ENCODE data around the gene HDAC9. TPM values are rescaled to one million over a fixed set of nuclear protein-coding genes. Genes with fewer than 3 reads are reported as not detected.
"Not testable (repeated sequence)": the region's sequence is repeated elsewhere in the genome, so short reads cannot be mapped to it uniquely, and the experiment has no call there.

Gene HDAC9
- polyA plus RNA-seq, 3 donors: 41.7 to 51.2 (median 44.2) TPM

DNA sequence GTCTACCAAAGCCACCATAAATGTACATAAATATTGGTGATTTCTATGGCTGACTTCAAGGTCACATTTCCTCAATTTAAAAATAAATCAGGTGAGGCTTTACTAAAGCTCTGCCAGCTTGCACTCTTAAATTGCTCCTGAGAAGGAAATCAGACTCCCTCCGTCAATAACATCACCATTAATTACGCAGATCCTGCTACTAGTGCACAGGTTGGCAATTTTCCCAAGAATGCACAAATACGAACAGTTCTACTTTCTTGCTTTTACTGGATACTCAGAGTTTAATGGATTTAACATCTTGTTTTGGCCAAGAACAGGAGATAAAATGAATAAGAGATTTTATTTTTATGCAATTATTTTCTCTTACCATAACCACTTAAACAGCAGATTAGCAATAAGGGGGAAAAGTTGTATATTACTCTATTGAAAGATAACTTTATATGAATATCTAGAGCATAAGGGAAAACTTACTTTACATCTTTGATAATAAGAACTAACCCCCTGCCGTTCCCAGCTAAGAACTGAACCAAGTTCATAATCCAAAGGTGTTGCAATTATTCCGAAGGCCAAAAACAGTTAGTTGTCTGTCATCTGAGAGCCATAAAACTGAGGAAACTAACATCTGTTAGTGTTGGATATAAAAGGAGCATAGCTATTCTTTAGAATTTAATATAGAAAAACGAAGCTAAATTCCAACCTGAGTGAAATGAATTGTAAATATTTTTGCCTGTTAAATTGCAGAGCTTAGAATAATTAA, 481.3 kb downstream of the HDAC9 start:
- Mint-ChIP-seq H3K27me3 (ENCODE audit: low read depth in 3 of 3) (peaks cover 0 to 3% (median 0%) of the 10 kb centered on the region in 3 donors), H3K9me3 (peaks cover 3 to 19% (median 9%) of the 10 kb centered on the region in 7 donors), H3K36me3 (no peaks in the 10 kb centered on the region), H3K27ac (no peak overlapping the region), H3K4me3 (no peak overlapping the region), H3K4me1 (no peaks in the 10 kb centered on the region)
- Histone ChIP-seq H2AFZ (ENCODE audit: insufficient read depth, low read depth, low read length, poor library complexity, severe bottlenecking) (no peak overlapping the region), H3K27ac (ENCODE audit: low read depth in 1 of 2, low read length in 2 of 2) (no peak overlapping the region), H3K4me3 (replicated peaks in 1 of 3; ENCODE audit: low read depth in 2 of 3, low read length in 3 of 3) (no peak overlapping the region), H3K4me1 (ENCODE audit: control insufficient read depth in 1 of 2, insufficient read depth in 2 of 2, low read length in 2 of 2) (no peaks in the 10 kb centered on the region), H3K4me2 (replicated peaks; ENCODE audit: extremely low read depth, low read length, poor library complexity, severe bottlenecking) (no peak overlapping the region), H3K36me3 (replicated peaks in 1 of 2; ENCODE audit: control insufficient read depth in 1 of 2, insufficient read depth in 2 of 2, low read length in 2 of 2) (no peaks in the 10 kb centered on the region), H3K79me2 (ENCODE audit: insufficient read depth, low read length) (no peaks in the 10 kb centered on the region), H4K20me1 (ENCODE audit: insufficient read depth, low read length) (no peaks in the 10 kb centered on the region), H3K9ac (ENCODE audit: insufficient read depth, low read length, poor library complexity, severe bottlenecking) (no peak overlapping the region), H3K9me3 (replicated peaks in 1 of 2; ENCODE audit: control insufficient read depth in 1 of 2, insufficient read depth in 1 of 2, low read length in 2 of 2) (peaks cover 4 to 5% of the 10 kb centered on the region in 2 donors), H3K27me3 (ENCODE audit: control insufficient read depth in 2 of 2, insufficient read depth in 2 of 2, low read length in 2 of 2) (no peaks in the 10 kb centered on the region)
- WGBS (ENCODE audit: insufficient coverage): no CpG with 5 or more reads among the region's 6 CpGs
- no peak for DNase-seq
- intact Hi-C loops (cut with micrococcal nuclease): no loop called here
- no peak for TF ChIP-seq CTCF (IDR thresholded peaks at IDR 0.05)

DNA sequence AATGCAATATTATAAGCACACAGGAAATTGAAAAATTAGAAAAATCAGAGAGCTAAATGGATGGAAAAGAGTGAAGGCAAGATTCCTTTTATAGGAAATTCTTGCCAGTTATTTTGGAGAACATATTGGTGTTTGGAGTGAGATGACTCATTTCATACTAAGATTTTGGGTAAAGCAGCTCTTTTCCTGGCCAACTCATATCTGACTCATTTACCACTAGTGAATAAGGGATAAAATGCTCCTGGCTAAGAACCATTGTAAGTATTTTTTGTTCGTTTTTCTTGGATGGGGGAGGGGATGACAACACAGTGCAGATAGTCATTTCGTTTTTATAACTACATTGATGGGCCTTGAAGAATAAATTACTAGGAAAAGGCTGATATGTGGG, 482.6 kb downstream of the HDAC9 start:
- H3K9me3 Mint-ChIP-seq: peaks cover 5 to 15% (median 9%) of the 10 kb centered on the region in 7 donors
- no peaks in the 10 kb centered on the region for H3K4me1 Mint-ChIP-seq
- Histone ChIP-seq H3K27ac (ENCODE audit: low read depth in 1 of 2, low read length in 2 of 2) (no peak overlapping the region), H3K27me3 (ENCODE audit: control insufficient read depth in 2 of 2, insufficient read depth in 2 of 2, low read length in 2 of 2) (no peaks in the 10 kb centered on the region), H4K20me1 (ENCODE audit: insufficient read depth, low read length) (no peaks in the 10 kb centered on the region), H3K4me2 (replicated peaks; ENCODE audit: extremely low read depth, low read length, poor library complexity, severe bottlenecking) (no peak overlapping the region), H3K36me3 (replicated peaks in 1 of 2; ENCODE audit: control insufficient read depth in 1 of 2, insufficient read depth in 2 of 2, low read length in 2 of 2) (no peaks in the 10 kb centered on the region), H3K4me1 (ENCODE audit: control insufficient read depth in 1 of 2, insufficient read depth in 2 of 2, low read length in 2 of 2) (no peaks in the 10 kb centered on the region), H3K9me3 (replicated peaks in 1 of 2; ENCODE audit: control insufficient read depth in 1 of 2, insufficient read depth in 1 of 2, low read length in 2 of 2) (peaks cover 4 to 5% of the 10 kb centered on the region in 2 donors), H3K4me3 (replicated peaks in 1 of 3; ENCODE audit: low read depth in 2 of 3, low read length in 3 of 3) (no peak overlapping the region), H3K9ac (ENCODE audit: insufficient read depth, low read length, poor library complexity, severe bottlenecking) (no peak overlapping the region), H2AFZ (ENCODE audit: insufficient read depth, low read depth, low read length, poor library complexity, severe bottlenecking) (no peak overlapping the region), H3K79me2 (ENCODE audit: insufficient read depth, low read length) (no peaks in the 10 kb centered on the region)
- H3K4me3 Mint-ChIP-seq: no peak overlapping the region
- TF ChIP-seq CTCF (IDR thresholded peaks at IDR 0.05): no peak
- H3K27ac Mint-ChIP-seq: no peak overlapping the region
- intact Hi-C loops (cut with micrococcal nuclease): no loop called here
- DNase-seq: no peak
- H3K27me3 Mint-ChIP-seq (ENCODE audit: low read depth in 3 of 3): peaks cover 0 to 3% (median 0%) of the 10 kb centered on the region in 3 donors
- H3K36me3 Mint-ChIP-seq: no peaks in the 10 kb centered on the region
- WGBS (ENCODE audit: insufficient coverage): no CpG with 5 or more reads among the region's 2 CpGs

DNA sequence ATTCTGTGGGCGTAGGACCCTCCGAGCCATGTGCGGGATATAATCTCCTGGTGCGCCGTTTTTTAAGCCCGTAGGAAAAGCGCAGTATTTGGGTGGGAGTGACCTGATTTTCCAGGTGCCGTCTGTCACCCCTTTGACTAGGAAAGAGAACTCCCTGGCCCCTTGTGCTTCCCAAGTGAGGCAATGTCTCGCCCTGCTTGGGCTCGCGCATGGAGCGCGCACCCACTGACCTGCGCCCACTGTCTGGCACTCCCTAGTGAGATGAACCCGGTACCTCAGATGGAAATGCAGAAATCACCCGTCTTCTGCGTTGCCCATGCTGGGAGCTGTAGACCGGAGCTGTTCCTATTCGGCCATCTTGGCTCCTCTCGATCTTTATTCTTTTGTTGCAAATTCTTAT, 495.2 kb downstream of the HDAC9 start:
- H3K27me3 Mint-ChIP-seq (ENCODE audit: low read depth in 3 of 3); H3K36me3 ChIP-seq (replicated peaks in 1 of 2; ENCODE audit: control insufficient read depth in 1 of 2, insufficient read depth in 2 of 2, low read length in 2 of 2); H3K27ac Mint-ChIP-seq; H3K9me3 ChIP-seq (replicated peaks in 1 of 2; ENCODE audit: control insufficient read depth in 1 of 2, insufficient read depth in 1 of 2, low read length in 2 of 2); DNase-seq; H3K79me2 ChIP-seq (ENCODE audit: insufficient read depth, low read length); H3K36me3 Mint-ChIP-seq; H2AFZ ChIP-seq (ENCODE audit: insufficient read depth, low read depth, low read length, poor library complexity, severe bottlenecking); H3K9ac ChIP-seq (ENCODE audit: insufficient read depth, low read length, poor library complexity, severe bottlenecking); H4K20me1 ChIP-seq (ENCODE audit: insufficient read depth, low read length); H3K4me3 ChIP-seq (replicated peaks in 1 of 3; ENCODE audit: low read depth in 2 of 3, low read length in 3 of 3); H3K27ac ChIP-seq (ENCODE audit: low read depth in 1 of 2, low read length in 2 of 2); intact Hi-C loops (cut with micrococcal nuclease); H3K4me1 ChIP-seq (ENCODE audit: control insufficient read depth in 1 of 2, insufficient read depth in 2 of 2, low read length in 2 of 2); H3K4me2 ChIP-seq (replicated peaks; ENCODE audit: extremely low read depth, low read length, poor library complexity, severe bottlenecking); H3K27me3 ChIP-seq (ENCODE audit: control insufficient read depth in 2 of 2, insufficient read depth in 2 of 2, low read length in 2 of 2); H3K4me3 Mint-ChIP-seq; H3K4me1 Mint-ChIP-seq: not testable (repeated sequence)
- WGBS (ENCODE audit: insufficient coverage): 95% methylated on average over 13 of the region's 20 CpGs
- H3K9me3 Mint-ChIP-seq: peaks cover 2 to 21% (median 12%) of the 10 kb centered on the region in 7 donors
